Testis (tissue), 2 donors: ENCODE data around the gene KIFBP.

Experiments used
- CTCF ChIP-seq, 3 experiments: fragments of 450-650 bp in 2 of 3; fragments of 200-600 bp in 1 of 3; sonication (generic) in 1 of 3; IDR thresholded peaks; one replicate each; pipeline ENCODE4 v1.5.1; 2016 to 2019; ENCODE audit warnings: antibody characterized with exemption in 3 of 3, mild to moderate bottlenecking in 2 of 3, moderate library complexity in 1 of 3
- POLR2A ChIP-seq: fragments of 450-650 bp; IDR thresholded peaks from one replicate; pipeline ENCODE4 v1.6.1; 2017; ENCODE audit warnings: antibody characterized with exemption, mild to moderate bottlenecking, moderate library complexity

- no peak for TF ChIP-seq CTCF (IDR thresholded peaks at IDR 0.05)
- TF ChIP-seq POLR2A, result no peak
These were observed 49.7 kb upstream of the KIFBP start for GRCh38 chr10:68938884-68939283.
